ENCODE data around the gene STAB2.

STAB2 gene

DNA sequence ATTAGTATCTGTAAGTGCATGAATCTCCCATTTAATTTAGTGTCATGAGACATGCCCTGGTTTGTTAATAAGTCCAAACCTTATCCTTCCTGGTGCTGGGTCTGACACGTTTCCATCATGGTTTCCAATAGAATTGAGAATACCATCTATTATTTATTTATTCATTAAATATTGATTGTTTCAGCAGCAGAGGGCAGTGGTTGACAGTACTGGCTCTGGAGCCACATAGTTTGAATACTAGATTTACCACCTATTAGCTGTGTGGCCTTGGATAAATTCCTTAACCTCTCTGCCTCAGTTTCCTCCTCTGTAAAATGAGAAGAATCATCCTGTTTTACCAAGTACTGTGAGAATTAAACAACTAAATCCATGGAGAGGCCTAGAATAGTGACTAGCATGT is 941 bp upstream of the STAB2 start:
- DNase-seq, result no peak

DNA sequence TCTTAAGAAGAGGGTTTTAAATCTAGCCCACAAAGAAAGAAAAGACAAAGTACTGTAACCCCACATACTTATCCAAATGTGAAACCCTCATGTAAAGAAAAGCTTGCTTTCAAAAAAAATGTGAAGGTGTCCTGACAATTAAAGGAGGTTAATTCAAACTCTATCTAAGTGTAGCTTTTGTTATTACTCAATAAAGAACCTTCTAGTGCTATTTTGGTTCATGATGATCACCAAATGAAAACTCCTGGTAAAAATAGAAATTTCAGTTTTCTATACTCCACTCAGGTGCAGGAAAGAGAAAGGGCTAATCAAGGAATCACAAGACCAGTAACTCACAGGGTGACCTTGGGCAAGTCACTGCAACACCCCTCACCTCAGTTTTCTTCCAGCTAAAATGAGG is 1.6 kb downstream of the STAB2 start:
- no peak for DNase-seq

DNA sequence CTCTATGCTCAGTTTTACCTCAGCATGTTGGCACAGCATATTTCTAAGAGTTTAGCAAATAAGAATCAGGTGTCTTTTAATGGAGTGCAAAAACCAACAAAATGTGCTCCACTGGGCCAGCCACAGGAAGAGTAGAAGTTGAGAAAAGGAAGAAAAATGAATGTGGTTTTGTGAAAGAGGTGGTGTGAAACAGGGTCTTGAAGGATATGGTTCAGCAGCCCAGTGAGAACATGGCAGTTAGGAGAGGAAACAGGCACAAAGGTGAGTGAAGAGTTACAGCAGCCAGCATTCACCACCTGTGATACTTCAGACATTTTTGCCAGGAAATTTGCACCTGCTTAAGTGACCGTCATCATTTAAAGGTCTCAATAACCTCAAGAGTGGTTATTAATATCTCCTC is 2.4 kb downstream of the STAB2 start:
- no peak for DNase-seq

DNA sequence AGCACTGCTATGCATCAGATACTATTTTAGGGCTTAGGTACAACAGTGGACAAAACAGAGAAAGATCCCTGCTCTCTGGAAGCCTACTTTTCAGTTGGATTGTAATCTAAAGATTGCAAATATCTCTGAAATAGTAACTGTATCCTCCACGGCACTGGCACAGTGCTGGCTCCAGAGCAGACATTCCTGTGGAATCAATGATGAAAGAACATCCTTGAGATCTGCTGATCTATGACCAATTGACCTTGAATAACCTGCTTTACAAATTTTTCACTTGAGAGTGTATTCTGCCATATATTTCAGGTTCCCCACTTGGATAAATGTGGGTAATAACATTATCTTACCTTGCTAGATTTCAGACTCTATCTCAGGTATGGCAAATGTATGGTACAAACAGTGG is 3.2 kb downstream of the STAB2 start:
- no peak for DNase-seq

DNA sequence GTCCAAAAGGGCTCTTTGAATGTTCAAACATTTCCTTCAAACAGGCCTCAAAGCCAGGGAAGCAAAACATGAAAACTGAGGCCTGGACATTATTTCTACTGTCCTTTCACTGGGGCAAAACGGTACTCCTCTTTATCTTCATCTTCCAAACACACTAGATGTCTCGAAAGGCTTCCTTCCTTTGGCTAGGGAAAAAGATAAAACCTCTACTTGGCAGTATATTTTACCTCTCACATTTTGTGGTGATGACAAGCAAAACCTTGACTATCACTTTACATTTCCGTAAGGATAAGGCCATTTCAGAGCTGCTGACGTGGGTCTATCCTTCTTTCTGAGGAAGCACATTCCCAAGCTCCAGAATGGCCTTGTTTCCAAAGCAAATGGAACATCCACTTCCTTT is 9.9 kb downstream of the STAB2 start:
- DNase-seq, result no peak

DNA sequence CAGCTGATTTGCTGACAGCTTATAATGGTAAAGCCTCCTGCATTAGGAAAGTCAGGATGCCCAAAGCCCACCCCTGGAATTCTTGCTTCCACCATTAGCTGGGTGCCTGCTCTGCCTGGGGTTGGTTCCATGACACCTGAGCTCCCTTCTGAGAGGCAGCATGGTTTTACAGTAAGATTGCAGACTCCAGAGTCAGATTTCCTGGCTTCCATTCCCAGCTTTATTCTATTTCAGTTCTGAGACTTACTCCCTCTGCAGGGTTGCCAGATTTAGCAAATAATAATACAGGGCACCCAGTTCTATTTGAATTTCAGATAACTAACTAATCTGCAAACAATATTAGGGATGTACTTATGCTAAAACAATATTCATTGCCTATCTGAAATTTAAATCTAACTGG is 12.2 kb downstream of the STAB2 start:
- DNase-seq, result no peak

DNA sequence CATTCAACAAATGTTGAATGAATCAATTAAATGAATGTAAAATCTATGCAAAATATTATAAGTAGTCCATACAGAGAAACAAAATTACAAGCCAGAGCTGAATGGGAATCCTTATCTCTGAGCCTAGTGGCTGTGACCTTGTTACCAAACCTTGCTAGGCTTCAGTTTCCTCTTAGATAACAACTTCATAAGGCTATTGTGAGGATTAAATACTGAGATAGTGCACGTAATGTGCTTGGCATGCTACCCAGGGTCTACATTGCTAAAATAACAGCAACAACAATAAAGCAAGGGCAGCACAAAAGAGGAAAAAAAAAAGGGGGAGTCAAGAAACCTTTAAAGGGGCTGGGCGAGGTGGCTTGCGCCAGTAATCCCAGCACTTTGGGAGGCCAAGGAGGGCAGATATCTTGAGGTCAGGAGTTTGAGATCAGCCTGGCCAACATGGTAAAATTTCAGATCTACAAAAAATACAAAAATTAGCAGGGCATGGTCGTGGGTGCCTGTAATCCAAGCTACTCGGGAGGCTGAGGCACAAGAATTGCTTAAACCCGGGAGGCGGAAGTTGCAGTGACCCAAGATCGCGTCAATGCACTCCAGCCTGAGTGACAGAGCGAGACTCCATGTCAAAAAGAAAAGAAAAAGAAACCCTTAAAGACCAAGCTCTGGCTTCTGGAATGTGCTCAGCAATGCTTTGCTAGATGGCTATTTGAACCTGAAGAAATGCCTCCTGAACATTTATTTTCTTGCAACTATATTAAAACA is 14.1 kb downstream of the STAB2 start:
- DNase-seq, result no peak

DNA sequence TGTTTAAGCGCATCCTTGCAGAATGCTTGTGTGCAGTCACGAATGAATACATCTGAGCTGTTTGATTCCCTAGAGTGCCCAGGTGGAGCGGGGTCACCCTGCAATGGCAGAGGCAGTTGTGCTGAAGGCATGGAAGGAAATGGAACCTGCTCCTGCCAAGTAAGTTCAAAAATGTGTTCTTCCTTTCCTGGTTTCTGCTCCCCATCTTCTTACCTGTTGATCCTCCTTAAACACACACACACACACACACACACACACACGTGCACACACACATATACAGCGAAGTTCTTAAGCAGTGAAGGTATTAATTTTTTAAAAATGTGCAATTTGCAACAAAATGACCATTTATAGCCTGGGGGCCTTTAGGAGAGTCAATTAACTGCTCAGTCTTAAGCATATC is 33.3 kb downstream of the STAB2 start:
- no peak for DNase-seq

DNA sequence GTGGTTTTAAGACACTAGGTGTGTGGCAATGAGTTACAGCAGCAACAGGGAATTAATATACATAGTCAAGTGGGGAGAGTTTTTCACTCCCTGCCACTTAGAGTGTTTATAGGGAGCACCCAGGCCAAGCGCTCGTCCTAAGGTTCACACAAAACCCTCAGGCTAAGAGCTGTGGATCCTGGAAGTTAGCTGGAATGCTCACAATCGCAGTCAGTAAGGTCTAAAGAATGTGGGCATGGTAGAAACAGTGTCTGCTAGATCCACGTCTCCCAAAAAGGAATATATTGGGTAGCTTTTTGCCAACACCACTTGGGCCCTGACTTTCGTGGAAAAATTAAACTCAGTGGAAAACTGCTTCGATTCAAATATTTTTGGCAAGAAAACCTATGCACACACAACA is 36.6 kb downstream of the STAB2 start:
- DNase-seq, result no peak

DNA sequence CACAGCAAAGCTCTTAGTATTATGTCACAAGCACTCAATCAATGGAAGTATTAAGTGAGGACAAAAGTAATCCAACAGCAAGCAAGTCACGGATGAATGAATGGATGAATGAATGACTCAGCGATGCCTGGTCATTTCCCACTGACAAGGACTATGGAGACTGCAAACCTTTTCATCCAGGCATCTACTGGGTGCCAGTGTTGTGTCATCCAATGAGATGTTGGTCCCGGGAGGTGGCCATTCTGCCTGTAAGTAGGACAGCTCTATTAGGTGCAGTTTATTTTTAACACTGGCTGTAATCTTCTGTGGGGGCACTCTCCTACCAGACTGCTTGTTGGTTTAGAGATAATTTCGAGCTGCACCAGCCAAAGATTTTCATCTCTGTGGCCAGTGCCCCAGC is 39.4 kb downstream of the STAB2 start:
- peak in 29 of 56 donors; percentile 1 to 58 (median 19) for DNase-seq

DNA sequence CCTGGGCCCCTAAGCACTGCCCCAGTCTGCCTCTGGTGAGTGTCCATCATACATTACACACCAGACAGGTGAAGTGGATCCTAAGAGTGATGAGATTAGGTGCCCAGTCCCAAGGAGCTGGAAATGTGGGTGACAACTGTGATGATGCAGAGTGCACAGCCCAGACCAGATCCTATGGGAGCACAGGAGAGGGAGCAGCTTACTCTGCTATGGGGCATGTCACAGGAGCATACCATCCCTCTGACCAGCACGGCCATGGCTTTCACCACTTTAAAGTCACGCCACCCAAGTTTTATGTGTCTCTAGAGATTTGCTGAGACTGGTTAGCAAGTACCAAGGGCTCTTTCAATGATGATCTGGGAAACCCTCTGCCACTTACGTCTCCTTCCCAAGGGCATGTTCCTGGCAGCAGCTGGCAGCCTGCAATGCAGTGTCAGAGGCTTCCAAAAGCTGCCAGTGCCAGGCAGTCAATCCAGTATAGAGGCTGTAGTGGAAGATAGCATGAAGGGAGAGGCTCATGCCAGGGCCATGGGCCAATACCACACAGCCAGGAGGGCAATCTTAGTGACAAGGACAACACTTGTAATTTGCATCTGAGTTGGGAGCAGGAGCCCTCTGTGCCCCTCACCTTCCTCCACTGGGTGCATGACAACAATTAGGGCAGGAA is 40.2 kb downstream of the STAB2 start:
- DNase-seq, result no peak

DNA sequence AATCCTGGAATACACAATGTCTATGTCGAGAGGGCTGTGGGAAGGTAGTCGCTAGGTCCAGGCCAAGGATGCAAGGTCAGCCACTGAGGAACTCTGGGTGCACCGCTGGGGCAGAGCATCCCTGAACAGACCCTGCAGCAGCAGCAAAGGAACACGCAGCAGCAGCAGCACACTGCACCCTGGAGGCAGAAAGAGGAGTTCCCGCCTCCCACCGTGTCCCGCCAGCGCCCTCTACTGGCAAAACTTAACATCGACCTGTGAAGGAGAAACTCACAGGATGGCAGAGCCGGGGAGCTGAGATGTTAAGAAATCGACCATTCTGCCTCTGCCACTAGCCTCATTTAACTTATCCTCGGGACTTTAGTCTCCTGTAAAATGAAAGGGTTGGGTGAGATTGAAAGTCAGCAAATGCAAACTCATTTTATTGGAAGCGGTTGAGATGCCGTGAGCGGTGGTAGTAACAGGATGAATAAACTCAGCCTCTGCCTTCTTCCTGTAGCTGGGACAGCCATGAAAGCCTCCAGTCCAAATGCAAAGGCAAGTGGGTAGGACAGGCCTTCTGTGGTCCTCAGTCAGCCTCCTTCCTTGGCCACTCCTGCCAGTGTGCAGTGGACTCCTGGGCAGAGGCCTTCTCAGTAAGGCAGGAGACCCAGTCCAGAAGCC is 45.6 kb downstream of the STAB2 start:
- DNase-seq, result peak in 3 of 56 donors; percentile 1 to 5 (median 2)

DNA sequence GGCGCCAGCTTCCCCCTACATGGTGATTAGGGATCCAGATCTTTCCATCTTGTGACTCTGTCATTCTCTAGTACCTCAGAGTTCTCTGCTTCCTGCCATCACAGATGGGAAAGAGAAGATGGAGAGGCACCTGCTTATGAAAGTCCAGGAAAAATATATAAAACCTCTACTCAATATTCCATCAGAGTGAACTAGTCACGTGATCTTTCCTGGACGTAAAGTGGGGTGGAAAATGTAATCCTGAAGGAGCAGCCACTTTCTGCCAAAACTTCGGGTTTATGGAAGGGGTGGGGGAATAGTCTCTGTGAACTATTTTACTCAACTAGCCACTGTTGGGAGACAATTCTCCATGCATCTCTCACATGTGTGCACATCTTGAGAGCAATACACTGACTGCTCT is 47.7 kb downstream of the STAB2 start:
- DNase-seq, result no peak

DNA sequence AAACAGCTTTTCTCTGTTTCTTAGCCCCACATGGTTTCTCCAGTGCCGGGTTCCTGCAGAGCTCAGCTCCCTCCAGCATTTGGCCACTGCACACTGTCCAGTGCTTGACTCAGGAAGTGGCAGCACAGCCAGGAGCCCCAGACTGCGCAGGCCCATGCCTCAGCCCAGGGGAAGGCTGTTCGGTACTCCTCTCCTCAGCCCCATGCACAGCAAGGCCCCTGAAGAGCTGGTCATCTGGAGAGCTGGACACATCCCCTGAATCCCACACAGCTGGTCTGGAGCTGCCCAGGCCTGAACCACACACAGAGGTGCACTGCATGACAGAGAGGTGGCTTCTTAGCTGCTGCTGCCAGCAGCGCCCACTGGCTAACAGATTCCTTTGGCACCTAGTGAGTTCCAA is 48.3 kb downstream of the STAB2 start:
- DNase-seq, result no peak

DNA sequence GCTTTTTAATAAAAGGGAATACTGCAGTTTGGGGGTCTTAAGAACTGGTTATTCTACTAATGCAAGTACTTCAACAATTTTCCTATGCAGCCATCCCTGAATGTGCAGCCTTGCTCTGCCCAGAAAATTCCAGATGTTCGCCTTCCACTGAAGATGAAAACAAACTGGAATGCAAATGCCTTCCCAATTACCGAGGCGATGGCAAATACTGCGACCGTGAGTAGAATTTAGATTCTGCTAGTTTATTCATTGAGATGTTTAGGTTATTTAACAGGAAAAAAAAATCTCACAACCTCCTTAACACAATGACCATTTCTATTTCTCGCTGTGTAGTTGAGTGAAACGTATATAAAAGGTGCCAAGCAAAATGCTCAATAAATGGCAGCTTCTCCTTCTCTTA is 49.9 kb downstream of the STAB2 start:
- DNase-seq, result no peak

DNA sequence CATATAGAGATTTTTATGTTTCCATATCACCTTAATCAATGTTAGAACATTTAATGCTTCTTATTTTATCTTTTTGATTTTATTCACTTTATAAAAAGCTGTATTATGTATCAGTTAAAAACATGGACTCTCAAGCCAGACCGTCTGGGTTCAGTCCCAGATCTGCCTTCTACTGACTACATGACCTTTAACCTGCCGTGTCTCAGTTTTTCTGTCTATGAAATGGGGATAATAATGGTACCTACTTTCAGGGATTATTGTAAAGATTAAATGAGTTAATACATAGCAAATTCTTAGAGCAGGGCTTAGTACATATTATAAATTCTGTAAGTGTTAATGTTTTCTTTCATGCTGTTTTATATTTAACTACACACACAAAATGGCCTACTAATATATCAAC is 50.4 kb downstream of the STAB2 start:
- no peak for DNase-seq

DNA sequence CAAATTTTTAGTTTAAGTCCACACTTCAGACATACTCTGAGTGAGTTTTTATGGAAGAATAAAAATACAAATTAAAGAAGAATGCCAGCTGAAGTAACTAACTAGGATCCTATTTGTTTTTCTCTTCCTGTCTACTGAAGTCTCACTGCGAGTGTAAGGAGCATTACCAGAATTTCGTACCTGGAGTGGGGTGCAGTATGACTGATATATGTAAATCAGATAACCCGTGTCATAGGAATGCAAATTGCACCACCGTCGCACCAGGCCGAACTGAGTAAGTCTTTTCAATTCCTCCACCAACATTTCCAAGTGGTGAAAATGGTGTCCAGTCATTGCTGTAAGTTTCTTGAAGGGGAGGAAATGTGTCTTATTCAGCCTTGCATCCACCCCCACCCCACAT is 52.9 kb downstream of the STAB2 start:
- DNase-seq, result no peak

DNA sequence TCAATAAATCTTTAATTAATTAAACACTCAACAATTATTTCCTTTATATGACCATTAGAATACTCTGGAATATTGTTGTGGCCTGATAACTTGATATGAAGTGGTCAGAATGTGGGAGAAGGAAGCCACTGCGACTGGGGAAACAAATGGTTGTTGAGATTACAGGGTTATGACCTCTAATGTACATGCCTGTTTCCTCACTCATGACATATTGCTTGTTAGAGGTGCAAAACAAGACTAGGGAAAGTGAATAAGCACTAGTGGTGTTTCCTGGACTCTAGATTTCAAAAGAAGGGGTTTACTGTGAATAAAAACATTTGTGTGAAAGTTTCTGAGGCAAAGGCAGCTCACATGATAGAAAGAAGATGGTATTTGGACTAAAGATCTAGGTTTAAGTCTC is 53.3 kb downstream of the STAB2 start:
- DNase-seq, result no peak

DNA sequence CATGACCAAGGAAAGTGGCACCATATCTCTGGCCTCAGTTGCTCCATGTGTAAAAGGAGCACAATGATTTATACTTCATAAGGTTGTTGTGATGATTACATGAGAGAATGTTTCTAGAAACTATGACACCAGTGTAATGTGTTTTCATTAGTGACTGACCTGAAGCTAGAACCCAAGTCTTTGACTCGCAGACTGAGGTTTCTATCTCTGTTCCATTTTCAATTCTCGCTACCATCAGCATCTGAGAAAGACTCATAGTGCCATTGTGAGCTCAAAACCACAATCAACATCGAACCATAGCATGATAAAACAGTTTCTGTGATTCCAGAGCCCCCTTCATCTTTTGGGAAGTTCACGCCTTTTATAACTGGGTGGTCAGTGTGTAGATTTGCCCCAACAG is 53.8 kb downstream of the STAB2 start:
- DNase-seq, result no peak

DNA sequence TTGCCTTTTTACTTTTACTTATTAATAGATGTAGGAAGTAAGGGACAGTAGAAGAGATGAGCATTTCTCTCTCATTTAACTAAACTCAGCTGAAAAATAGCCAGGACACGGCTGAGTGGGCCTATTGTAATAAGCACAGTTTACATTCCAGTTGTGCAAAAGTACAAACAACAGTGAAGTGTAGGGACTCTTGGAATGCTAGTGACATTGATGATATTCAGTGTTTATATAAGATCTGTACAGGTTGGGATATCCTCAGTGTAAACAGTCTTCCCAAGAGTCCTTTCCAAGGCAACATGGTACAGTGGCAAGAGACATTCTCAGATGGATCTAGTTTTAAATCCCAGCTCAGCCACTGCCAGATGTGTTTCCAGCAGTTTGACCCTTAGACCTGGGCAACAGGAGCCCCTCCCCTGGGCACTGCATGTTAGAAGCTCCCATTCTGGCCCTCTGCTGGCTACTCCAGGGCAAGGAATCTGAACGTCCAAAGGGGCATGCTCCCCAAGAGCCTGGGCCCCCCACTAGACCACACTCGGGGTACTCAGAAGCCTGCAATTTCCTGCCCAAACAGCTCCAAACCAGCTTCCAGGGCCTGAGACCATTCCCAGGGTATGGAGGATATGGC is 55.3 kb downstream of the STAB2 start:
- no peak for DNase-seq

DNA sequence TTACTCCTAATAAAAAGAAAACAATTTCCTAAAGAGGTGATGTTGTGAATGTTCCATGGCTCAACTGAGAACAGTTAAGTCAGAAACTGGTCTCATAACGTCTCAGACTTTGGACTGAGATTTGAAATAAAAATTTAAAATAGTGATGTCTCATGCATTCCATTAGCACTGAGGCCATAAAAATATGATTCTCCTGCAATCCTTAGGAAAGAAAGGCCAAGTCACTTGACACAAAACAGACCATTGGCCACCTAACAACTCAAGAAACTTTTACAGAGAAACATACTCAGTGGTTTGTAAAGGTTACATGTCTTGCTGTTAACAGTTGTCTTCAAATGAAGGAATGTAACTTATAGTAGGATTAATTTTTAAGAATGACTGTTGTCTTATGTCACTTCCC is 58.1 kb downstream of the STAB2 start:
- DNase-seq, result no peak

DNA sequence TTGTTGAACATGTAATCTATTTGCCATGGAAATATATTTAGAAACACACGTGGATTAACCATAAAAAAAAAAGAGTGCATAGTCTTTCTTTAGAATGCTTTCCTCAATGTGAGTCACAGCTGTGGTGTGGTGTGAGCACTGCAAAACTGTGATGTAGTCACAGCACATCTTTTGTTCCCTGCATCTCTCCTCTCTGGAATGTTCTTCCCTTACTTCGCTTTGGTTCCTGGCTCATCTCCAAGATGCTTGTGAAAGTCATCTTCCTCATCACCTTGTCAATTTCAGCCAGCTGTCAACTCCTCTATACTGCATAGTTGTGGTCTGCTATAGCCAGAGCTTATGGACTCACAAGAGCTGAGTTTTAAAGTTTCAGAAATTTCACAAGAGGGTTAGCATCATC is 60.2 kb downstream of the STAB2 start:
- peak in 2 of 56 donors; percentile 4 to 8 for DNase-seq
